IMR-90 (cell line): ENCODE measurements around the gene ARHGAP24. TPM values are rescaled to one million over a fixed set of nuclear protein-coding genes. Genes with fewer than 3 reads are reported as not detected.

Experiments used
- ATAC-seq: fragments of 200-7000 bp; cut with Tn5 transposase; 2 replicates; pipeline ENCODE4 v1.9.1; 2020; ENCODE audit warnings: low read depth, mild to moderate bottlenecking, moderate library complexity
- BruUV-seq: library from RNA; stranded (reverse); fragments of 400-500 nt; replicated peaks from 2 replicates; lab custom pipeline; 2021; lab: Mats Ljungman, UMichigan
- CTCF ChIA-PET: fragments of 300-600 bp; formaldehyde crosslinking; extraction: SDS; loops from one replicate; lab custom pipeline; 2021; ENCODE audit warnings: antibody characterized with exemption; lab: Yijun Ruan, JAX
- POLR2A ChIA-PET: fragments of 300-600 bp; sonication (Branson Sonifier 250); formaldehyde crosslinking; loops from one replicate; lab custom pipeline; 2022; ENCODE audit warnings: antibody characterized with exemption; ENCODE audit not compliant: unreplicated experiment; lab: Charles Lee
- DNase-seq: peaks from one replicate; pipeline ENCODE4 v3.0.0; 2013
- H2AFZ ChIP-seq: replicated peaks from 2 replicates; pipeline ENCODE3; 2013; ENCODE audit warnings: low read length, mild to moderate bottlenecking; ENCODE audit not compliant: poor library complexity
- H2AK5ac ChIP-seq: 2 replicates; pipeline ENCODE4 v1.6.1; 2013; ENCODE audit warnings: low read depth, low read length, inconsistent platforms
- H2AK9ac ChIP-seq: replicated peaks from 2 replicates; pipeline ENCODE3; 2013; ENCODE audit warnings: mild to moderate bottlenecking, low read depth, low read length, moderate library complexity; ENCODE audit not compliant: poor library complexity
- H2BK120ac ChIP-seq: 2 replicates; pipeline ENCODE4 v1.6.1; 2013; ENCODE audit warnings: low read depth, low read length, inconsistent platforms
- H2BK15ac ChIP-seq: 3 replicates; pipeline ENCODE4 v1.6.1; 2013; ENCODE audit warnings: low read depth, low read length, inconsistent platforms
- H2BK20ac ChIP-seq: 2 replicates; pipeline ENCODE4 v1.6.1; 2013; ENCODE audit warnings: low read depth, mild to moderate bottlenecking, inconsistent platforms, low read length, moderate library complexity
- H2BK5ac ChIP-seq: 2 replicates; pipeline ENCODE4 v1.6.1; 2013; ENCODE audit warnings: mild to moderate bottlenecking, low read depth, low read length, inconsistent platforms; ENCODE audit not compliant: poor library complexity, severe bottlenecking
- H3K14ac ChIP-seq: replicated peaks from 2 replicates; pipeline ENCODE4 v1.6.1; 2013; ENCODE audit warnings: low read depth, low read length, inconsistent platforms
- H3K18ac ChIP-seq: 2 replicates; pipeline ENCODE4 v1.6.1; 2013; ENCODE audit warnings: low read depth, low read length, control low read depth
- H3K23ac ChIP-seq: 2 replicates; pipeline ENCODE4 v1.6.1; 2013; ENCODE audit warnings: low read depth, low read length, inconsistent platforms
- H3K27ac ChIP-seq: 2 replicates; pipeline ENCODE4 v1.5.1; 2013; ENCODE audit warnings: mild to moderate bottlenecking, control low read depth, low read length; ENCODE audit not compliant: insufficient read depth
- H3K27me3 ChIP-seq: 2 replicates; pipeline ENCODE4 v1.6.1; 2013; ENCODE audit warnings: low read length; ENCODE audit not compliant: control insufficient read depth, insufficient read depth
- H3K36me3 ChIP-seq: 2 replicates; pipeline ENCODE4 v1.6.1; 2013; ENCODE audit warnings: low read length, mixed read lengths; ENCODE audit not compliant: control insufficient read depth, insufficient read depth
- H3K4ac ChIP-seq: 2 replicates; pipeline ENCODE4 v1.6.1; 2013; ENCODE audit warnings: low read depth, low read length, inconsistent platforms
- H3K4me1 ChIP-seq: 2 replicates; pipeline ENCODE4 v1.6.1; 2013; ENCODE audit warnings: low read length, mixed read lengths; ENCODE audit not compliant: control insufficient read depth, insufficient read depth
- H3K4me2 ChIP-seq: 2 replicates; pipeline ENCODE4 v1.6.1; 2013; ENCODE audit warnings: low read depth, mild to moderate bottlenecking, control low read depth, low read length, moderate library complexity
- H3K4me3 ChIP-seq: 2 replicates; pipeline ENCODE4 v1.5.1; 2013; ENCODE audit warnings: low read depth, mild to moderate bottlenecking, control low read depth, low read length, moderate library complexity; ENCODE audit not compliant: insufficient read depth
- H3K56ac ChIP-seq: 2 replicates; pipeline ENCODE4 v1.6.1; 2013; ENCODE audit warnings: low read length, inconsistent platforms; ENCODE audit not compliant: insufficient read depth; ENCODE audit errors: extremely low read depth
- H3K79me1 ChIP-seq, 2 experiments: 2 replicates each; pipeline ENCODE4 v1.6.1; 2013; ENCODE audit warnings: low read length in 2 of 2, inconsistent platforms in 1 of 2, low read depth in 1 of 2
- H3K9ac ChIP-seq: 2 replicates; pipeline ENCODE4 v1.6.1; 2013; ENCODE audit warnings: low read depth, low read length, control low read depth
- H3K9me1 ChIP-seq: 2 replicates; pipeline ENCODE4 v1.6.1; 2013; ENCODE audit warnings: low read length, inconsistent platforms; ENCODE audit not compliant: insufficient read depth
- H3K9me3 ChIP-seq: 2 replicates; pipeline ENCODE4 v1.6.1; 2013; ENCODE audit warnings: low read length; ENCODE audit not compliant: control insufficient read depth, insufficient read depth
- H4K20me1 ChIP-seq: 2 replicates; pipeline ENCODE4 v1.6.1; 2013; ENCODE audit warnings: low read length, inconsistent platforms; ENCODE audit not compliant: insufficient read depth
- H4K5ac ChIP-seq: 2 replicates; pipeline ENCODE4 v1.6.1; 2013; ENCODE audit warnings: mild to moderate bottlenecking, low read depth, low read length, control low read depth
- H4K8ac ChIP-seq, 2 experiments: 2 replicates each; pipeline ENCODE4 v1.6.1; 2013; ENCODE audit warnings: low read depth in 2 of 2, low read length in 2 of 2, control low read depth in 1 of 2, inconsistent platforms in 1 of 2
- H4K91ac ChIP-seq: 2 replicates; pipeline ENCODE4 v1.6.1; 2013; ENCODE audit warnings: low read depth, low read length, inconsistent platforms; ENCODE audit not compliant: insufficient read depth
- CEBPB ChIP-seq: IDR thresholded peaks from 2 replicates; pipeline ENCODE4 v1.6.1; 2012; ENCODE audit warnings: low read depth, low read length, improper control_type of control experiment
- FOS ChIP-seq: fragments of 150-350 bp; IDR thresholded peaks from 2 replicates; pipeline ENCODE4 v1.6.1; 2016; ENCODE audit warnings: low read depth, low read length
- RCOR1 ChIP-seq: IDR thresholded peaks from 2 replicates; pipeline ENCODE4 v1.6.1; 2012; ENCODE audit warnings: mild to moderate bottlenecking, low read length, improper control_type of control experiment; ENCODE audit not compliant: insufficient replicate concordance
- RFX5 ChIP-seq: IDR thresholded peaks from 2 replicates; pipeline ENCODE4 v1.8.0; 2012; ENCODE audit warnings: low read depth, mild to moderate bottlenecking, low read length, moderate library complexity
- SMC3 ChIP-seq: fragments of 150-350 bp; IDR thresholded peaks from 2 replicates; pipeline ENCODE4 v1.6.1; 2016; ENCODE audit warnings: low read depth, mild to moderate bottlenecking, antibody characterized with exemption, low read length, moderate library complexity
- WGBS, 2 experiments: methylation state at CpG; one replicate each; pipeline versions ENCODE4 v1.1.5 to v1.1.7; 2013; ENCODE audit warnings: missing lambda C conversion rate in 2 of 2; ENCODE audit not compliant: insufficient read length in 1 of 2; ENCODE audit errors: extremely low coverage in 2 of 2; 5-methylcytosine and 5-hydroxymethylcytosine counted together
- dilution Hi-C: fragments of 300-500 bp; cut with HindIII; formaldehyde crosslinking; loops from one replicate; pipeline ENCODE4 v1.14.3; 2018; ENCODE audit warnings: low sequenced_read_pairs; ENCODE audit not compliant: unreplicated experiment
- in situ Hi-C: fragments of 300-500 bp; cut with MboI; formaldehyde crosslinking; loops from 3 replicates; pipeline ENCODE4 v1.14.3; 2019; ENCODE audit warnings: low sequenced_read_pairs, inconsistent platforms, mixed read lengths
- intact Hi-C: fragments of 100-400 bp; cut with micrococcal nuclease; formaldehyde crosslinking; loops from 2 replicates; pipeline ENCODE4 v1.10.0; 2022
- polyA plus RNA-seq, 3 experiments: library from polyadenylated mRNA; depleted of rRNA; stranded (reverse); fragments of >200 nt; gene quantifications; 2 replicates each; pipeline ENCODE4 v1.2.3, GENCODE V29; 2012; ENCODE audit warnings: low replicate concordance in 1 of 3
- total RNA-seq: library from RNA; depleted of rRNA; stranded (reverse); fragments of >200 nt; gene quantifications from 2 replicates; pipeline ENCODE4 v1.2.3, GENCODE V29; 2012
- TF ChIP-seq, protein P1 (sequence below): fragments of 150-350 bp; IDR thresholded peaks from 2 replicates; pipeline ENCODE4 v1.6.1; 2016; ENCODE audit warnings: low read depth, mild to moderate bottlenecking, low read length, moderate library complexity, borderline replicate concordance
- TF ChIP-seq, protein P2 (sequence below): fragments of 150-350 bp; IDR thresholded peaks from 2 replicates; pipeline ENCODE4 v1.6.1; 2017; ENCODE audit warnings: mild to moderate bottlenecking, antibody characterized with exemption, low read length, low read depth
- TF ChIP-seq, protein P3 (sequence below): conservative IDR thresholded peaks from 2 replicates; pipeline ENCODE4 v1.5.1; 2012; ENCODE audit warnings: mild to moderate bottlenecking, low read depth, low read length, improper control_type of control experiment

The ARHGAP24 gene
- total and polyA plus RNA-seq, 2 of the 4 experiments (the other 2 are of a cell fraction) = 11.9 to 24.0 TPM

DNA sequence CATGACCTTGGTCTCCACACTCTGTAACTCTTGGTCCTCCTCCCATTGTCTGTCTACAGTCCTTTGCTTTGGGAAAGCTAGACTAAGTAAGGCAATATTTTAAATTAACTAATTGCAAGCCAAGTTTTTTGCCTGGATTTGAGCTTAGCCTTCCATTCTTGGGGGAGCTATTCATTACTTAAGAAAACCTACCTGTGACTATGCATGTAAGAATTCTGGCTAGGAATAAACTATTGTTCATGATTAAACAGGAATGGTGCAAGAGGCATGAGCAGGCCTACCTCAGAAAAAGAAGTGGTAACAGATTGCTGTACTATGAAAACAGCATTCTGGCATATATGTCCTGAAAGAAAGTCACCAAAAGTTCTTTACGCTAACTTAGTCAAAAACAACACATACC lies 575.5 kb downstream of the ARHGAP24 start:
- Histone ChIP-seq H3K27me3 (no peaks in the 10 kb centered on the region), H2BK5ac (no peak overlapping the region), H3K56ac (no peak overlapping the region), H3K9ac (no peak overlapping the region), H2AFZ (no peak overlapping the region), H4K20me1 (no peaks in the 10 kb centered on the region), H3K9me1 (no peaks in the 10 kb centered on the region), H2BK120ac (no peak overlapping the region), H3K18ac (no peak overlapping the region), H2BK20ac (no peak overlapping the region), H3K36me3 (no peaks in the 10 kb centered on the region), H2AK5ac (no peak overlapping the region), H4K91ac (no peak overlapping the region), H3K9me3 (no peaks in the 10 kb centered on the region), H3K23ac (no peak overlapping the region), H3K4ac (no peak overlapping the region), H4K5ac (no peak overlapping the region), H3K14ac (no peak overlapping the region), H3K27ac (no peak overlapping the region), H2BK15ac (no peak overlapping the region), H3K4me2 (no peak overlapping the region), H3K4me1 (no peaks in the 10 kb centered on the region), H3K79me1 (no peaks in the 10 kb centered on the region), H2AK9ac (no peak overlapping the region), H4K8ac (no peak overlapping the region), H3K4me3 (no peak overlapping the region)
- ATAC-seq (no peak), DNase-seq (no peak)
- in situ Hi-C loops (no loop called here), dilution Hi-C loops (no loop called here), intact Hi-C loops (no loop called here)
- TF ChIP-seq, protein P1, sequence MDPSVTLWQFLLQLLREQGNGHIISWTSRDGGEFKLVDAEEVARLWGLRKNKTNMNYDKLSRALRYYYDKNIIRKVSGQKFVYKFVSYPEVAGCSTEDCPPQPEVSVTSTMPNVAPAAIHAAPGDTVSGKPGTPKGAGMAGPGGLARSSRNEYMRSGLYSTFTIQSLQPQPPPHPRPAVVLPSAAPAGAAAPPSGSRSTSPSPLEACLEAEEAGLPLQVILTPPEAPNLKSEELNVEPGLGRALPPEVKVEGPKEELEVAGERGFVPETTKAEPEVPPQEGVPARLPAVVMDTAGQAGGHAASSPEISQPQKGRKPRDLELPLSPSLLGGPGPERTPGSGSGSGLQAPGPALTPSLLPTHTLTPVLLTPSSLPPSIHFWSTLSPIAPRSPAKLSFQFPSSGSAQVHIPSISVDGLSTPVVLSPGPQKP = no peak
- no peak for TF ChIP-seq RFX5
- no peak for TF ChIP-seq SMC3
- TF ChIP-seq, protein P2, sequence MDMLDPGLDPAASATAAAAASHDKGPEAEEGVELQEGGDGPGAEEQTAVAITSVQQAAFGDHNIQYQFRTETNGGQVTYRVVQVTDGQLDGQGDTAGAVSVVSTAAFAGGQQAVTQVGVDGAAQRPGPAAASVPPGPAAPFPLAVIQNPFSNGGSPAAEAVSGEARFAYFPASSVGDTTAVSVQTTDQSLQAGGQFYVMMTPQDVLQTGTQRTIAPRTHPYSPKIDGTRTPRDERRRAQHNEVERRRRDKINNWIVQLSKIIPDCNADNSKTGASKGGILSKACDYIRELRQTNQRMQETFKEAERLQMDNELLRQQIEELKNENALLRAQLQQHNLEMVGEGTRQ = no peak
- no peak for TF ChIP-seq CEBPB
- no peak for TF ChIP-seq FOS
- TF ChIP-seq, protein P3, sequence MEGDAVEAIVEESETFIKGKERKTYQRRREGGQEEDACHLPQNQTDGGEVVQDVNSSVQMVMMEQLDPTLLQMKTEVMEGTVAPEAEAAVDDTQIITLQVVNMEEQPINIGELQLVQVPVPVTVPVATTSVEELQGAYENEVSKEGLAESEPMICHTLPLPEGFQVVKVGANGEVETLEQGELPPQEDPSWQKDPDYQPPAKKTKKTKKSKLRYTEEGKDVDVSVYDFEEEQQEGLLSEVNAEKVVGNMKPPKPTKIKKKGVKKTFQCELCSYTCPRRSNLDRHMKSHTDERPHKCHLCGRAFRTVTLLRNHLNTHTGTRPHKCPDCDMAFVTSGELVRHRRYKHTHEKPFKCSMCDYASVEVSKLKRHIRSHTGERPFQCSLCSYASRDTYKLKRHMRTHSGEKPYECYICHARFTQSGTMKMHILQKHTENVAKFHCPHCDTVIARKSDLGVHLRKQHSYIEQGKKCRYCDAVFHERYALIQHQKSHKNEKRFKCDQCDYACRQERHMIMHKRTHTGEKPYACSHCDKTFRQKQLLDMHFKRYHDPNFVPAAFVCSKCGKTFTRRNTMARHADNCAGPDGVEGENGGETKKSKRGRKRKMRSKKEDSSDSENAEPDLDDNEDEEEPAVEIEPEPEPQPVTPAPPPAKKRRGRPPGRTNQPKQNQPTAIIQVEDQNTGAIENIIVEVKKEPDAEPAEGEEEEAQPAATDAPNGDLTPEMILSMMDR = no peak
- TF ChIP-seq RCOR1 = no peak
- no TSS peak for BruUV-seq
- POLR2A ChIA-PET = no interaction called here
- no CpG with 5 or more reads among the region's 1 CpG for WGBS, 2 experiments
- CTCF ChIA-PET = interaction anchor here (1.0 to 1.1 kb wide), 2 partner anchors 254 to 303 kb away, joined by 3 to 4 read pairs; no protein-coding TSS in a partner anchor
